ENCODE measurements around the gene NPTXR. TPM values are rescaled to one million over a fixed set of nuclear protein-coding genes. Genes with fewer than 3 reads are reported as not detected.

The NPTXR gene
- total RNA-seq, 4 donors from 2014 or later: 7.5 to 12.3 (median 8.4) TPM

DNA sequence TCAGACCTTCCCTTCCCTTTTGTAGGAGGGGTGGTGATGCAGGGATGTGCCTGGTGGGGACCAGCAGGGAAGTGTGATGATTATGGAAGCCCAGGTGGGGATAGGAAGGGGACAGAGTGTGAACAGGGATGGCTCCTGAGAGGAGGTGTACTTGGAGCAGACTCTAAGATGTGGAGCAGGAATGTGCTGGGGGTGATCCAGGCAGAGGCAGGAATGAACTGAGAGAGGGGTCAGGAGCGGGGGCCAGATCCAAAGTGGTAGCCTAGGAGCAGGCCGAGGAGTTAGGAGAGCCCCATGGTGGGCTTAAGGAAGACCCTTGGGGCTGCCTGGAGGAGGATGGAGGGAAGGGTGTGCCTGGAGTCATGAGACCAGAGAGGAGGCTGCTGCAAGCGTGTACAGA lies 3.7 kb downstream of the NPTXR start:
- H3K4me3 ChIP-seq: no peak overlapping the region
- DNase-seq (ENCODE audit: low spot score in 2 of 2): no peak
- peaks cover 0 to 18% (median 3%) of the 10 kb centered on the region in 4 donors for H3K4me1 ChIP-seq
- TF ChIP-seq, protein P1, sequence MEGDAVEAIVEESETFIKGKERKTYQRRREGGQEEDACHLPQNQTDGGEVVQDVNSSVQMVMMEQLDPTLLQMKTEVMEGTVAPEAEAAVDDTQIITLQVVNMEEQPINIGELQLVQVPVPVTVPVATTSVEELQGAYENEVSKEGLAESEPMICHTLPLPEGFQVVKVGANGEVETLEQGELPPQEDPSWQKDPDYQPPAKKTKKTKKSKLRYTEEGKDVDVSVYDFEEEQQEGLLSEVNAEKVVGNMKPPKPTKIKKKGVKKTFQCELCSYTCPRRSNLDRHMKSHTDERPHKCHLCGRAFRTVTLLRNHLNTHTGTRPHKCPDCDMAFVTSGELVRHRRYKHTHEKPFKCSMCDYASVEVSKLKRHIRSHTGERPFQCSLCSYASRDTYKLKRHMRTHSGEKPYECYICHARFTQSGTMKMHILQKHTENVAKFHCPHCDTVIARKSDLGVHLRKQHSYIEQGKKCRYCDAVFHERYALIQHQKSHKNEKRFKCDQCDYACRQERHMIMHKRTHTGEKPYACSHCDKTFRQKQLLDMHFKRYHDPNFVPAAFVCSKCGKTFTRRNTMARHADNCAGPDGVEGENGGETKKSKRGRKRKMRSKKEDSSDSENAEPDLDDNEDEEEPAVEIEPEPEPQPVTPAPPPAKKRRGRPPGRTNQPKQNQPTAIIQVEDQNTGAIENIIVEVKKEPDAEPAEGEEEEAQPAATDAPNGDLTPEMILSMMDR (IDR thresholded peaks at IDR 0.05): no peak
- no peak for TF ChIP-seq EP300 (IDR thresholded peaks at IDR 0.05)
- no peak for TF ChIP-seq POLR2A (IDR thresholded peaks at IDR 0.05)
- WGBS, 2 donors: 82 to 87% methylated on average over 3 of the region's 3 CpGs
- peaks cover 0 to 40% of the 10 kb centered on the region in 2 donors for H3K27me3 ChIP-seq
- no peaks in the 10 kb centered on the region for H3K36me3 ChIP-seq
- H3K27ac ChIP-seq: no peak overlapping the region
- no peaks in the 10 kb centered on the region for H3K9me3 ChIP-seq

GRCh38 chr22:38839686-38840085 lies 4.1 kb downstream of the NPTXR start:
- H3K9me3 ChIP-seq: no peaks in the 10 kb centered on the region
- H3K36me3 ChIP-seq: no peaks in the 10 kb centered on the region
- H3K27ac ChIP-seq: no peak overlapping the region
- 85 to 95% methylated on average over 1 of the region's 1 CpG for WGBS, 2 donors
- DNase-seq (ENCODE audit: low spot score in 2 of 2): no peak
- H3K4me3 ChIP-seq: no peak overlapping the region
- TF ChIP-seq, protein P1 (IDR thresholded peaks at IDR 0.05): no peak
- no peak for TF ChIP-seq EP300 (IDR thresholded peaks at IDR 0.05)
- no peak for TF ChIP-seq POLR2A (IDR thresholded peaks at IDR 0.05)
- peaks cover 0 to 36% of the 10 kb centered on the region in 2 donors for H3K27me3 ChIP-seq
- peaks cover 0 to 18% (median 3%) of the 10 kb centered on the region in 4 donors for H3K4me1 ChIP-seq

- no peak for TF ChIP-seq POLR2A (IDR thresholded peaks at IDR 0.05)
- TF ChIP-seq, protein P1 (IDR thresholded peaks at IDR 0.05): no peak
- no peak for TF ChIP-seq EP300 (IDR thresholded peaks at IDR 0.05)
- no peak overlapping the region for H3K4me3 ChIP-seq
- peaks cover 0 to 3% (median 0%) of the 10 kb centered on the region in 4 donors for H3K4me1 ChIP-seq
- H3K27ac ChIP-seq: no peak overlapping the region
- peaks cover 0 to 26% of the 10 kb centered on the region in 2 donors for H3K27me3 ChIP-seq
- no peaks in the 10 kb centered on the region for H3K9me3 ChIP-seq
- H3K36me3 ChIP-seq: no peaks in the 10 kb centered on the region
- WGBS, 2 donors: 88 to 91% methylated on average over 6 of the region's 6 CpGs
- no peak for DNase-seq (ENCODE audit: low spot score in 2 of 2)
These were observed 6.4 kb downstream of the NPTXR start for GRCh38 chr22:38837414-38837928.

DNA sequence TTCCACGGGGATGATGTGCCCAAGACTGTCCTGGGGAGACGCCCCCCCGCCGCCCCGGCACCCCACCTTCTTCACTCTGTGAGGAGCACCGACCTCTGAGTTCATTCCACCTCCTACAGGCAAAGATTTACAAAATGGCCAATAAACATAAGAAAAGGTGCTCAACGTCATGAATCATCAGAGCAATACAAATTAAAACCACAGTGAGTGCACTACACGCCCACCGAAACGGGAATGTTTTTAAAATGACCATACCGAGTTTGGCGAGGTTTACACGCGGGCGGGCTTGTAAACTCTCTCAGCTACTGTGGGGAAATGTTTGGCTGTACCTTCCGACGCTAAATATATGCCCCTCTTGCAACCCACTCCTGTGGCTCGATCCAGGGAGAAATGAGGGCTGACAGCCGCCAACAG lies 7.9 kb downstream of the NPTXR start:
- 51 to 53% methylated on average over 18 of the region's 19 CpGs for WGBS, 2 donors
- no peaks in the 10 kb centered on the region for H3K9me3 ChIP-seq
- no peak overlapping the region for H3K4me3 ChIP-seq
- no peak overlapping the region for H3K27ac ChIP-seq
- no peaks in the 10 kb centered on the region for H3K4me1 ChIP-seq
- DNase-seq (ENCODE audit: low spot score in 2 of 2): no peak
- H3K36me3 ChIP-seq: peaks cover 0 to 5% (median 0%) of the 10 kb centered on the region in 3 donors
- H3K27me3 ChIP-seq: peaks cover 0 to 11% of the 10 kb centered on the region in 2 donors
- TF ChIP-seq, protein P1 (IDR thresholded peaks at IDR 0.05): no peak
- TF ChIP-seq EP300 (IDR thresholded peaks at IDR 0.05) (no peak), POLR2A (IDR thresholded peaks at IDR 0.05) (no peak)

GRCh38 chr22:38834991-38835390 lies 8.8 kb downstream of the NPTXR start:
- TF ChIP-seq, protein P1 (IDR thresholded peaks at IDR 0.05): no peak
- no peak for TF ChIP-seq EP300 (IDR thresholded peaks at IDR 0.05)
- TF ChIP-seq POLR2A (IDR thresholded peaks at IDR 0.05): no peak
- H3K4me3 ChIP-seq: no peak overlapping the region
- no peaks in the 10 kb centered on the region for H3K9me3 ChIP-seq
- peaks cover 0 to 3% of the 10 kb centered on the region in 2 donors for H3K27me3 ChIP-seq
- 89% methylated on average over 1 to 5 of the region's 5 CpGs for WGBS, 2 donors
- no peaks in the 10 kb centered on the region for H3K4me1 ChIP-seq
- no peak overlapping the region for H3K27ac ChIP-seq
- H3K36me3 ChIP-seq: peaks cover 0 to 5% (median 0%) of the 10 kb centered on the region in 3 donors
- no peak for DNase-seq (ENCODE audit: low spot score in 2 of 2)
